Naive B cell (primary cell): ENCODE results near the gene PPEF2. TPM values are rescaled to one million over a fixed set of nuclear protein-coding genes. Genes with fewer than 3 reads are reported as not detected.
"Not testable (repeated sequence)": the region's sequence is repeated elsewhere in the genome, so short reads cannot be mapped to it uniquely, and the experiment has no call there.

Experiments
- ATAC-seq, 2 donors: fragments of 150-1000 bp; cut with Tn5 transposase; 2 replicates each; pipeline ENCODE4 v1.10.0; 2021; ENCODE audit warnings: low read depth in 2 of 2, mild to moderate bottlenecking in 2 of 2, moderate library complexity in 2 of 2
- DNase-seq: peaks from one replicate; pipeline ENCODE4 v3.0.0; 2022
- H3K27ac Mint-ChIP-seq, 6 donors: one replicate each; pipeline ENCODE4 v1.8.0; 2020 to 2022; ENCODE audit warnings: mild to moderate bottlenecking in 6 of 6, mixed read lengths in 6 of 6, moderate library complexity in 5 of 6, inconsistent platforms in 2 of 6
- H3K27me3 Mint-ChIP-seq, 3 donors: one replicate each; pipeline ENCODE4 v1.8.0; 2021 to 2022; ENCODE audit warnings: mixed read lengths in 3 of 3, mild to moderate bottlenecking in 1 of 3
- H3K36me3 Mint-ChIP-seq, 2 donors: one replicate each; pipeline ENCODE4 v1.8.0; 2020 to 2022; ENCODE audit warnings: mixed read lengths in 2 of 2, inconsistent platforms in 1 of 2, mild to moderate bottlenecking in 1 of 2
- H3K4me1 Mint-ChIP-seq, 3 donors: one replicate each; pipeline ENCODE4 v1.8.0; 2020 to 2022; ENCODE audit warnings: mixed read lengths in 3 of 3, inconsistent platforms in 1 of 3, mild to moderate bottlenecking in 1 of 3, moderate library complexity in 1 of 3
- H3K4me3 Mint-ChIP-seq, 8 donors: one replicate each; pipeline ENCODE4 v1.8.0; 2020 to 2022; ENCODE audit warnings: mild to moderate bottlenecking in 8 of 8, mixed read lengths in 8 of 8, moderate library complexity in 8 of 8, inconsistent platforms in 2 of 8
- H3K9me3 Mint-ChIP-seq, 7 donors: one replicate each; pipeline ENCODE4 v1.8.0; 2020 to 2022; ENCODE audit warnings: mixed read lengths in 7 of 7, mild to moderate bottlenecking in 5 of 7, inconsistent platforms in 2 of 7, moderate library complexity in 1 of 7
- polyA plus RNA-seq, 6 donors: library from polyadenylated mRNA; unstranded; fragments of 300-500 nt; fragmentation: Illumina TruSeq; gene quantifications; one replicate each; pipeline ENCODE4 v1.2.3, GENCODE V29; 2021; ENCODE audit warnings: low read depth in 6 of 6

The PPEF2 gene
- polyA plus RNA-seq, 6 donors from 2014 or later: not detected

DNA sequence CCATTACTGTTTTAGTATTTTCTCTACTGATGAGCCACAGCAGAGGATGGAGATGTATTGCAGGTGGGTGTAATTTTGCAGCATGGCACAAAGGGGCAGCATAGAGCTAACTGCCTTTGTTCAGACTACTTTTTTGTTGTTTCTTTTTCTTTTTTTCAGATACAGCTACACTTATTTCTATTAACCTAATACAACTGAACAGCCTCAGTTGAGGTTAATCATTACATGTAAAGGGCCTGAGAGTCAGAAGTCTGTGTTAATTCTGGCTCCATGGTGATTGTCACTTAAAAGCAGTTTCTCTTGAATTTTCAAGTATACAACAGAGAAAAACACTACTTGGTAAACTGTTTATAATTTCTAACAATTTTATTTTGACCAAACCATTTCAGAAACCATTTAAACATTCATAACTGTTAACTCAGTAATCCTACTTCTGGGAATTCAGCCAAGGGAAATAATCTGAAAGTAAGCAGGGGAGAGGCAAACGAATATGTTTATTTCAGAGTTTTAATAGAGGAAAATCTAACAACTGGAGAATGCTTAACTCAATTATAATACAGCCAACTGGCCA is 13.9 kb upstream of the PPEF2 start:
- DNase-seq (peak; percentile 31), ATAC-seq (peak; percentile 46 to 53)
- H3K4me1 Mint-ChIP-seq: no peaks in the 10 kb centered on the region
- peaks cover 8 to 9% of the 10 kb centered on the region in 2 donors for H3K36me3 Mint-ChIP-seq
- no peak overlapping the region for H3K27ac Mint-ChIP-seq
- H3K9me3 Mint-ChIP-seq: peaks cover 0 to under 1% (median 0%) of the 10 kb centered on the region in 7 donors
- no peak overlapping the region for H3K4me3 Mint-ChIP-seq
- H3K27me3 Mint-ChIP-seq: no peaks in the 10 kb centered on the region

DNA sequence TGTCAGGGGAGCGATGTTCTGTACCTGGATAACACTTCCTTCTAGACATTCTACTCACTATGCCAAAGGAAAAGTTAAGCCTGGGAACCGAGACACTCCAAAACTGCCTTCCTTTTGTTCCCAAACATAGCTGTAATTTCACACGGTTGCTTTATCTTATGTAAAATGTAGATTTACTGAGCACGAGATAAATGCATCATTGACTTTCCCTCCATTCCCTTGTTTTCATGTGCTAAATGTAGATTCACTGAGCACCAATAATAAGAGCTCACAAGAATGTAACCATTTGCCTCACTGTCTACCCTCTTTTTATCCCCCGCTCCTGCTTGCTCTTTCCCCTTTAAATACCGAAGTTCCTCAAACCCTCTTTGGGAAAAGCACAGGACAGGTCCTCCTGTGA is 10.7 kb upstream of the PPEF2 start:
- H3K9me3 Mint-ChIP-seq: peaks cover 0 to 6% (median 0%) of the 10 kb centered on the region in 7 donors
- H3K4me1 Mint-ChIP-seq: peaks cover 0 to 6% (median 0%) of the 10 kb centered on the region in 3 donors
- no peak overlapping the region for H3K4me3 Mint-ChIP-seq
- DNase-seq (no peak), ATAC-seq (no peak)
- peak overlapping the region in 1 of 6 donors; percentile 47 for H3K27ac Mint-ChIP-seq
- no peaks in the 10 kb centered on the region for H3K27me3 Mint-ChIP-seq
- H3K36me3 Mint-ChIP-seq: peaks cover 0 to 9% of the 10 kb centered on the region in 2 donors

DNA sequence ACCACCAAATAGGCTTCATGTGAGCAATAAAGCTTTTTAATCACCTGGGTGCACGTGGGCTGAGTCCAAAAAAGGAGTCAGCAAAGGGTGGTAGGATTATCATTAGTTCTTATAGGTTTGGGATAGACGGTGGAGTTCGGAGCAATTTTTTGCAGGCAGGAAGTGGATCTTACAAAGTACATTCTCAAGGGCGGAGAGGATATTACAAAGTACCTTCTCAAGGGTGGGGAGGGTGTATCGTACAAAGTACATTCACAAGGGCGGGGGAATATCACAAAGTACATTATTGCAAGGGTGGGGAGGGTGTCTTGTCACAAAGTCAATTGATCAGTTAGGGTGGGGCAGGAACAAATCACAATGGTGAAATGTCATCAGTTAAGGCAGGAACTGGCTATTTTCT is 8.6 kb upstream of the PPEF2 start:
- not testable (repeated sequence) for ATAC-seq, H3K36me3 Mint-ChIP-seq, H3K27ac Mint-ChIP-seq, H3K9me3 Mint-ChIP-seq, DNase-seq, H3K4me1 Mint-ChIP-seq, H3K27me3 Mint-ChIP-seq, H3K4me3 Mint-ChIP-seq

DNA sequence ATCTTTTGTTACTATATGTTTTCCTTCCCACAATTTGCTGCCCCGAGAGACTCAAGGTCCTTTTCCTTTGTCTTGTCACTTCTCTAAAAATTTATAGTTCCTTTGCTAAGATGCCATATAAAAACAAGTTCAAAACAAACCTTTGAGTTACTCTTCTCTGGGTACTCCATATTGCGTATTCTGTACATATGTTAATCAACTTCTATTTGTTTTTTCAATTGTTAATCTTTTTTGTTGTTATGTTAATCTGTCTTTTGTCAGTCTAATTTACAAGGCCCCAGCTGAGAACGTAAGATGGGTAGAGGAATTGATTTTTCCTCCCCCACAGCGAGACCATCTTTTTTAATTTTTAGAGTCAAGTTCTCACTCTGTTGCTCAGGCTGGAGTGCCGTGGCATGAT is 7.2 kb upstream of the PPEF2 start:
- ATAC-seq (no peak), DNase-seq (no peak)
- H3K4me1 Mint-ChIP-seq: peaks cover 0 to 7% (median 0%) of the 10 kb centered on the region in 3 donors
- peaks cover 0 to 9% of the 10 kb centered on the region in 2 donors for H3K36me3 Mint-ChIP-seq
- no peaks in the 10 kb centered on the region for H3K27me3 Mint-ChIP-seq
- H3K9me3 Mint-ChIP-seq: peaks cover 0 to 6% (median 0%) of the 10 kb centered on the region in 7 donors
- no peak overlapping the region for H3K4me3 Mint-ChIP-seq
- H3K27ac Mint-ChIP-seq: peak overlapping the region in 1 of 6 donors; percentile 8

DNA sequence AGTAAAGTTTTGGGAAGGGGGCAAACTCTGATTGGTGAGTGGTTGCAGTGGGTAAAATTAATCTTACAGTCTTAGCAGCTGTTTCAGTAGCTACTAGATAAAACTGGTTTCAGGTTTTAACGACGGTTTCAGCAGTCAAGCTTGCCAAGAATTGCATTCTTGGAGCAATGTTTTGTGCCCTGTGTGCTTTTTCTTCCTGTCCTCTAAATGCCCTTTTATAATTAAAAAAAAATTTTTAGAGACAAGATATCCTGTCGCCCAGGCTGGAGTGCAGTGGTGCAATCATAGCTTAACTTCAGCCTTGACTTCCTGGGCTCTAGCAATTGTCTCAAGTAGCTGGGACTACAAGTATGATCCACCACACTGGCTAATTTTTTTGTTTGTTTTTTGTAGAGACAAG is 6.3 kb upstream of the PPEF2 start:
- no peaks in the 10 kb centered on the region for H3K27me3 Mint-ChIP-seq
- H3K4me1 Mint-ChIP-seq: peaks cover 0 to 7% (median 0%) of the 10 kb centered on the region in 3 donors
- no peak overlapping the region for H3K27ac Mint-ChIP-seq
- peaks cover 0 to 9% of the 10 kb centered on the region in 2 donors for H3K36me3 Mint-ChIP-seq
- peaks cover 0 to 6% (median 0%) of the 10 kb centered on the region in 7 donors for H3K9me3 Mint-ChIP-seq
- DNase-seq (no peak), ATAC-seq (no peak)
- H3K4me3 Mint-ChIP-seq: no peak overlapping the region

DNA sequence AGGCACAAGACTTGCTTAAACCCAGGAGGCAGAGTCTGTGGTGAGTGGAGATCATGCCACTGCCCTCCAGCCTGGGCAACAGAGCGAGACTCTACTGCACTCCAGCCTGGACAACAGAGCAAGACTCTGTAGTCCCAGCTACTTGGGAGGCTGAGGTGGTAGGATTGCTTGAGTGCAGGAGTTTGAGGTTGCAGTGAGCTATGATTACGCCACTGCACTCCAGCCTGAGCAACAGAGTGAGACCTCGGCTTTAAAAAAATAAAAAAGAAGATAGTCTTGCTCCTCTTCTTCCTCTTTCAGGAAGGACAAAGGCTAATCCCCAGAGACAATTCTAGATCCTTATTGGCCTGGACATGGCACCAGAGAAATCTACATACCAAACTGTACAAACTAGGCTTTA is 5.7 kb upstream of the PPEF2 start:
- H3K27me3 Mint-ChIP-seq: no peaks in the 10 kb centered on the region
- H3K27ac Mint-ChIP-seq: no peak overlapping the region
- no peak overlapping the region for H3K4me3 Mint-ChIP-seq
- ATAC-seq: no peak
- peaks cover 0 to 6% (median 0%) of the 10 kb centered on the region in 7 donors for H3K9me3 Mint-ChIP-seq
- no peak for DNase-seq
- H3K36me3 Mint-ChIP-seq: peaks cover 0 to 9% of the 10 kb centered on the region in 2 donors
- H3K4me1 Mint-ChIP-seq: peaks cover 0 to 7% (median 0%) of the 10 kb centered on the region in 3 donors

DNA sequence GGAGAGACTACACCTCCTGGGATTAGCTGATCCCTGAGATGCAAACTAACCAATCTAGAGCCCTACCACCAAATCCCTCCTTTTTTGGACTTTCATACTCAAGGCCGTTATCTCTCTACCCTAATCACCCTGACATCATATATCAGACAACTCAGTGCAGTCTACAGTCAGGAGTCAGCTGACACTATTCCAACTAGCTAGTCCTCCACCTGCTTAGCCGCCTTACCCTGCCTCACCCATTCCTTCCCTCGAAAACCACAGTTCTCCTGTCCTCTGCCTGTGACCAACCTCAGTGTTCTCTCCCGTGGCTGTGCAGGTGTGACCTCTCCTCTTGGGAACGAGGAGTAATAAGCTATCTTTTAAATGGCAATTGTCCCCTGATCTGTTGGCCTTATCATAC is 1.8 kb upstream of the PPEF2 start:
- Mint-ChIP-seq H3K9me3 (no peaks in the 10 kb centered on the region), H3K4me3 (no peak overlapping the region), H3K4me1 (peaks cover 11 to 23% (median 16%) of the 10 kb centered on the region in 3 donors), H3K27me3 (no peaks in the 10 kb centered on the region), H3K27ac (peak overlapping the region in 1 of 6 donors; percentile 8), H3K36me3 (no peaks in the 10 kb centered on the region)
- ATAC-seq (no peak), DNase-seq (no peak)

DNA sequence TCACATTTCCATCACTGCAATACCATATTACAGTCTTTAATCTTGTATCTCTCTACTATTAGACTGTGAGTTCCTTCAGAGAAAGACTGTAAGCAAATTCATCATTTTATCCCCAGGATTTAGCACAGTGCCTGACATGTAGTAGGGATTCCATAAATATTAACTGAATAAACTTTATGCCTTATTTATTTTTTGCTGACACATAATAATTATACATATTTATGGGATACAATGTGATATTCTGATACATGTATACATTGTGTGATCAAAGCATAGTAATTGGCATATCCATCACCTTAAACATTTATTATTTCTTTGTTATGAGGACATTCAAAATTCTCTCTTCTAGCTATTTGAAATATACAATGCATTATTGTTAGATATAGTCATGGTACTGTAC is 3.7 kb downstream of the PPEF2 start:
- ATAC-seq (no peak), DNase-seq (no peak)
- Mint-ChIP-seq H3K4me1 (peaks cover 11 to 16% (median 16%) of the 10 kb centered on the region in 3 donors), H3K27ac (no peak overlapping the region), H3K36me3 (no peaks in the 10 kb centered on the region), H3K4me3 (no peak overlapping the region), H3K9me3 (peaks cover 0 to 10% (median 3%) of the 10 kb centered on the region in 7 donors), H3K27me3 (no peaks in the 10 kb centered on the region)

DNA sequence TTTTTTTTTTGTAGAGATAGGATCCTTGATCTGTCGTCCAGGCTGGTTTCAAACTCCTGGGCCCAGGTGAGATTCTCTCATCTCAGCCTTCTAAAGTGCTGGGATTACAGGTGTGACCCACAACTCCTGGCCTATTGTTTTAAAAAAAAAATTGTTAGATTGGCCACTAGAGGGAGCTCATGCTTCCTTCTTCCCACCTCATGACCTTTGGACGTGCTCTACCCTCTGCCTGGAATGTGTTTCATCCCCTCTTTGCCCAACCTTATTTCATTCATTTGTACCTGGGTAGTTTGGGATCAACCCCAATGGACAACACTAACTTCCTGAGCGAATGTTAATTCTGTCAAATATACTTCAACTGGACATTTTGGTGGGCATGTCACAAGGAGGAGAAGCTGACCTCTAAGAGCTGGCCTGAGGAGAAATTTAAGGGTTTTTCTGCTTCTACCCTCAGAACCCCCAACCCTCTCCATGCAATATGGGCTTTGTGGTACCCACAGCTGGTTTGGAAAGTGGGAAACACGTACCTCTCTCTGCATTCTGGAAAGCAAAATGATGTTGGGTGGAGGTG is 6.4 kb downstream of the PPEF2 start:
- Mint-ChIP-seq H3K27ac (peak overlapping the region in 2 of 6 donors; percentile 6 to 14), H3K4me1 (no peaks in the 10 kb centered on the region), H3K4me3 (no peak overlapping the region), H3K27me3 (no peaks in the 10 kb centered on the region), H3K9me3 (peaks cover 0 to 10% (median 3%) of the 10 kb centered on the region in 7 donors), H3K36me3 (no peaks in the 10 kb centered on the region)
- ATAC-seq: peak; percentile 56 to 76
- DNase-seq: peak; percentile 22

DNA sequence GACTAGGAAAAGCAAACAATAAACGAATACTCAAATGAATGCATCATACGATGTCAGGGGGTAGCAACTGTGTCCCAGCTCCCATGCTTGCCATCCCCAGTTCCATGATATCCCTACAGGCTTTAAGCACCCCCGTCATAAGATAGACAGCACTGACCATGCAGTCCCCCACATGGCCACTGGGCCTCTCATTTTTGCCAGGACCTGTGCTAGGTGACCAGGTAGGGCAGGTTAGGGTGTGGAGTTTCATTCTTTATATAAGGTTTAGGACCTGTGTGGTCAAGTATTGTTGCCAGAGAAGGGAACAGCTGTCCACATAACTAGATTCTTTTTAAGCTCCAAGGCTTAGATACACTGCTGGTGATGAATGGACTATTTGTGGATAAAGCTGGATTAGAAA is 9.7 kb downstream of the PPEF2 start:
- Mint-ChIP-seq H3K36me3 (no peaks in the 10 kb centered on the region), H3K4me3 (no peak overlapping the region), H3K27ac (no peak overlapping the region), H3K27me3 (peaks cover 8 to 26% (median 14%) of the 10 kb centered on the region in 3 donors), H3K9me3 (peaks cover 0 to 2% (median 0%) of the 10 kb centered on the region in 7 donors), H3K4me1 (no peaks in the 10 kb centered on the region)
- ATAC-seq (no peak), DNase-seq (no peak)

DNA sequence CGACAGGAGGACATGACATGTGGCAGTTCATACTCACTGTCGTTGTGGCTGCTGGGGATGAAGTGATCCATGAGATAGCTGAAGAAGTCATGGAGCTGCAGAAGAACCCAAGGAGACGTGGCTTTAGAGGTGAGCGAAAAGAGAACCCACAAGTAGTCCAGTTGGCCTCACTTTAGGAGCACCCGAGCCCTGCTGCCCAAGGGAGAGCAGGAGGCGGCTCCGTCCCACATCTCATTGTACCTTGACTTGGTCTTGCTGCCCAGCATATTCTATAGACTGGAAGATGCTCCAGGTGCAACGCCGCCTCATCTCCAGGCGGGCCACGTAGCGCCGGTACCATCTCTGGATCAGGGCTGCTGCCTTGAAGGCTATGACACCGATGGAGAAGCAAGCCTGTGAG is 10.6 kb downstream of the PPEF2 start:
- no peak overlapping the region for H3K4me3 Mint-ChIP-seq
- H3K27ac Mint-ChIP-seq: no peak overlapping the region
- H3K36me3 Mint-ChIP-seq: no peaks in the 10 kb centered on the region
- peaks cover 8 to 28% (median 14%) of the 10 kb centered on the region in 3 donors for H3K27me3 Mint-ChIP-seq
- H3K9me3 Mint-ChIP-seq: no peaks in the 10 kb centered on the region
- DNase-seq: no peak
- no peak for ATAC-seq
- H3K4me1 Mint-ChIP-seq: no peaks in the 10 kb centered on the region

DNA sequence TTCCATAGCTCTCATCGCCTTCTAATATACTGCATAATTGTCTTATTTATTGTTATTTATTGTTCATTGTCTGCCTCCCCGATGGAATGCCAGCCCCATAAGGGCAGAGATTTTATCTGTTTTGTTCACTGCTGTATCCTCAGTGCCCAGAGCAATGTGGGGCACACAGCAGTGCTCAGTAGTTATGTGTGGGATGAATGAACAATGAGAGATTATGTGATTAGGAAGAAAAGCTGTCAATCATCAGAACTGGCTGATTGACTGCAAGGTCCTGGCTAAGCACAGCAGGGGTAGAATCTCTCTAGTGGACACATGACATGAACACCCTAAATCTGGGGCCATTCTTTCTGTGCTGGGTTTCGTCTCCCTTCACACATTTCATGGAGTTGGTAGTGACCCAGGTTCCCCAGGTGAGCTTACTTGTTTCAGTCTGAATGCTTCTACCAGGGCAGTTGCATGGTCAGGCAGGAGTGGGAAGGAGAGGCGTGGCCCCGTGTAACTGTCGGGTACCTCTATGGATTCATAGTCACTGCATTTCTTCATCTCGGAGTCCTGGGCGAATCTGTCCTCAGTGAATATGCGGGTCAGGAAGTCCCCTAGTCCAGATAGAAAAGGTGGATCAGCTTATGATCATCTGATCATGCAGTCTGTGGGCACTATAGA is 12.6 kb downstream of the PPEF2 start:
- H3K4me3 Mint-ChIP-seq: no peak overlapping the region
- no peaks in the 10 kb centered on the region for H3K4me1 Mint-ChIP-seq
- H3K27ac Mint-ChIP-seq: peak overlapping the region in 1 of 6 donors; percentile 25

DNA sequence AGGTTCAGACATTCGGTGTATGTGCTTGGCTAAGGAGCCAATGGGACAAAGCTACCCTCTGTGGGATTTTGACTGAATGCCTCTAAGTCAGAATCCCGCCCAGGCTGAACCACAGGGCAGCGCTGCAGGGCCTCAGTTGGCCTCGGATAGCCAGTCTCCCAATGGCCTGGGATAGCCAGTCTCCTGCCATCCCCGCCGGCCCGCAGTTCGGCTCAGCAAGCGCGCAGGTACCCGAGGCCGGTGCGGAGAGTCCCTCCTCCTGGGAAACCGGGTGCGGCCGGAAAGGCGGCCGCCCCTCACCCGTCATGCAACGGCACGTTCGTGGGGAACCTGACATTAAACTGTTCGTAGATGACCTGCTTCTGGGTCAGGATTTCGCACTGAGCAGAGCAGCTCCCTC is 16.1 kb downstream of the PPEF2 start:
- Mint-ChIP-seq H3K27ac (no peak overlapping the region), H3K36me3 (no peaks in the 10 kb centered on the region), H3K4me1 (no peaks in the 10 kb centered on the region), H3K27me3 (peaks cover 11 to 34% (median 14%) of the 10 kb centered on the region in 3 donors), H3K9me3 (no peaks in the 10 kb centered on the region), H3K4me3 (peak overlapping the region in 1 of 8 donors; percentile 60)
- ATAC-seq (no peak), DNase-seq (no peak)

More for the DNA sequence above, 12.6 kb downstream of the PPEF2 start:
- Mint-ChIP-seq H3K36me3 (no peaks in the 10 kb centered on the region), H3K27me3 (peaks cover 8 to 28% (median 14%) of the 10 kb centered on the region in 3 donors), H3K9me3 (no peaks in the 10 kb centered on the region)
- DNase-seq (no peak), ATAC-seq (no peak)

DNA sequence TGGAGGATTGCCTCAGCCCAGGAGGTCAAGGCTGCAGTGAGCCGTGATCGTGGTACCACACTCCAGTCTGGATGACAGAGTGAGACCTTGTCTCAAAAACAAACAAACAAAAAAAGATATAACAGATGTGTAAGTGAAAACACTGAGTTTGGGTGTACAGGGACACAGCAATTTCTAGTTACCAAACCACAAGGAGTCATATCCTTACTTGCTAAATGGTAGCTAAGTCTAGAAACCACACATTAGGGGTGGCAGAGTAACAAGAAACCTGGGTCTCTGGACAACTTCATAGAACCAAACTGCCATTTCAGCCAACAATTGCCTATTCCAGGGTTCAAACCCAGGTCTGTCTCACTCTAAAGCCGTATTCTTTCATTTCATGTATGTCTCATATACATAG is 20.8 kb downstream of the PPEF2 start:
- DNase-seq (no peak), ATAC-seq (no peak)
- Mint-ChIP-seq H3K27ac (no peak overlapping the region), H3K4me1 (no peaks in the 10 kb centered on the region), H3K4me3 (peak overlapping the region in 1 of 8 donors; percentile 78), H3K27me3 (peaks cover 0 to 11% (median 4%) of the 10 kb centered on the region in 3 donors), H3K36me3 (no peaks in the 10 kb centered on the region), H3K9me3 (no peaks in the 10 kb centered on the region)
